Measurements from ENCODE around the gene APBA2.

APBA2 gene

GRCh38 chr15:28978011-28978378 lies 92.2 kb downstream of the APBA2 start:
- FAIRE-seq = no peak
- no peak for DNase-seq (ENCODE audit: insufficient read length, low spot score)
- TF ChIP-seq, protein P1, sequence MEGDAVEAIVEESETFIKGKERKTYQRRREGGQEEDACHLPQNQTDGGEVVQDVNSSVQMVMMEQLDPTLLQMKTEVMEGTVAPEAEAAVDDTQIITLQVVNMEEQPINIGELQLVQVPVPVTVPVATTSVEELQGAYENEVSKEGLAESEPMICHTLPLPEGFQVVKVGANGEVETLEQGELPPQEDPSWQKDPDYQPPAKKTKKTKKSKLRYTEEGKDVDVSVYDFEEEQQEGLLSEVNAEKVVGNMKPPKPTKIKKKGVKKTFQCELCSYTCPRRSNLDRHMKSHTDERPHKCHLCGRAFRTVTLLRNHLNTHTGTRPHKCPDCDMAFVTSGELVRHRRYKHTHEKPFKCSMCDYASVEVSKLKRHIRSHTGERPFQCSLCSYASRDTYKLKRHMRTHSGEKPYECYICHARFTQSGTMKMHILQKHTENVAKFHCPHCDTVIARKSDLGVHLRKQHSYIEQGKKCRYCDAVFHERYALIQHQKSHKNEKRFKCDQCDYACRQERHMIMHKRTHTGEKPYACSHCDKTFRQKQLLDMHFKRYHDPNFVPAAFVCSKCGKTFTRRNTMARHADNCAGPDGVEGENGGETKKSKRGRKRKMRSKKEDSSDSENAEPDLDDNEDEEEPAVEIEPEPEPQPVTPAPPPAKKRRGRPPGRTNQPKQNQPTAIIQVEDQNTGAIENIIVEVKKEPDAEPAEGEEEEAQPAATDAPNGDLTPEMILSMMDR (IDR thresholded peaks at IDR 0.05; ENCODE audit: insufficient read depth, missing control alignments) = no peak

GRCh38 chr15:28978661-28979060 lies 92.9 kb downstream of the APBA2 start:
- TF ChIP-seq, protein P1 (IDR thresholded peaks at IDR 0.05; ENCODE audit: insufficient read depth, missing control alignments) = no peak
- no peak for FAIRE-seq
- DNase-seq (ENCODE audit: insufficient read length, low spot score) = no peak

GRCh38 chr15:28979208-28979841 lies 93.6 kb downstream of the APBA2 start:
- no peak for DNase-seq (ENCODE audit: insufficient read length, low spot score)
- TF ChIP-seq, protein P1 (IDR thresholded peaks at IDR 0.05; ENCODE audit: insufficient read depth, missing control alignments) = no peak

DNA sequence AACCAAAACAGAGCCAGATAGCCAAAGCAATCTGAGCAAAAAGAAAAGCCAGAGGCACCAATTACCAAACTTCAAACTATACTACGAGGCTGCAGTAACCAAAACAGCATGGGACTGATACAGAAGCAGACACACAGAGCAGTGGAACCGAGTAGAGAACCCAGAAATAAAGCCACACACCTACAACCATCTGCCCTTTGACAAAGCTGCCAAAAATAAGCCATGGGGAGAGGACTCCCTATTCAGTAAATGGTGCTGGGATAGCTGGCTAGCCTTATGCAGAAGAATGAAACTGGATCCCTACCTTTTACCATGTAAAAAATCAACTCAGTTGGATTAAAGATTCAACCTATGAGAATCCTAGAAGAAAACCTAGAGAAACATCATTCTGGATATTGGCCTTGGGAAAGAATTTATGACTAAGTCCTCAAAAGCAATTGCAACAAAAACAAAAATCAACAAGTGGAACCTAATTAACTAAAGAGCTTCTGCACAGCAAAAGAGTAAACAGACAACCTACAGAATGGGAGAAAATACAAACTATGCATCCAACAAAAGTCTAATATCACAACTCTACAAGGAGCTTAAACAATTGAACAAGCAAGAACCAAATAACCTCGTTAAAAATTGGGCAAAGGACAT lies 95.1 kb downstream of the APBA2 start:
- FAIRE-seq = no peak

More at GRCh38 chr15:28979208-28979841, 93.6 kb downstream of the APBA2 start:
- FAIRE-seq = no peak

GRCh38 chr15:28981351-28981720 lies 95.6 kb downstream of the APBA2 start:
- DNase-seq (ENCODE audit: insufficient read length, low spot score) (no peak), FAIRE-seq (no peak)
- TF ChIP-seq, protein P1 (IDR thresholded peaks at IDR 0.05; ENCODE audit: insufficient read depth, missing control alignments) = no peak

More for the DNA sequence above, 95.1 kb downstream of the APBA2 start:
- no peak for DNase-seq (ENCODE audit: insufficient read length, low spot score)
- TF ChIP-seq, protein P1 (IDR thresholded peaks at IDR 0.05; ENCODE audit: insufficient read depth, missing control alignments) = no peak

GRCh38 chr15:28981921-28982320 lies 96.1 kb downstream of the APBA2 start:
- DNase-seq (ENCODE audit: insufficient read length, low spot score) = no peak
- TF ChIP-seq, protein P1 (IDR thresholded peaks at IDR 0.05; ENCODE audit: insufficient read depth, missing control alignments) = no peak
- FAIRE-seq = no peak

GRCh38 chr15:28982886-28983285 lies 97.1 kb downstream of the APBA2 start:
- no peak for FAIRE-seq
- no peak for DNase-seq (ENCODE audit: insufficient read length, low spot score)
- TF ChIP-seq, protein P1 (IDR thresholded peaks at IDR 0.05; ENCODE audit: insufficient read depth, missing control alignments) = no peak
